ENCODE measurements around the gene PWWP2B.

The PWWP2B gene

GRCh38 chr10:132461103-132461682, 64.2 kb downstream of the PWWP2B start:
- DNase-seq = no peak

- no peak for DNase-seq
Measured at GRCh38 chr10:132461683-132462231, 64.8 kb downstream of the PWWP2B start.

- DNase-seq = no peak
Measured at GRCh38 chr10:132462463-132463332, 65.7 kb downstream of the PWWP2B start.

GRCh38 chr10:132463333-132464255, 66.6 kb downstream of the PWWP2B start:
- DNase-seq = no peak

GRCh38 chr10:132464256-132465192, 67.5 kb downstream of the PWWP2B start:
- no peak for DNase-seq

- DNase-seq = no peak
Measured at GRCh38 chr10:132465193-132465888, 68.3 kb downstream of the PWWP2B start.

GRCh38 chr10:132465889-132466519, 69.0 kb downstream of the PWWP2B start:
- DNase-seq = no peak

GRCh38 chr10:132466520-132467463, 69.8 kb downstream of the PWWP2B start:
- DNase-seq = no peak

Measured in activated naive CD4-positive, alpha-beta T cell treated with anti-CD3 and anti-CD28 coated beads, Interleukin-2, amount 50 U/mL, for 16 hours (primary cell).